A673 (cell line): ENCODE measurements around the gene AIF1.

Experiments
- CTCF ChIP-seq: fragments of 300-800, 200-600 bp; sonication (generic); conservative IDR thresholded peaks from 2 replicates; pipeline ENCODE4 v1.5.1; 2017; ENCODE audit warnings: low read depth, mild to moderate bottlenecking, antibody characterized with exemption, low read length, moderate library complexity, mixed read lengths
- EZH2 ChIP-seq: fragments of 200-600 bp; sonication (generic); IDR thresholded peaks from 2 replicates; pipeline ENCODE4 v1.6.1; 2017; ENCODE audit warnings: borderline replicate concordance, low read depth, mild to moderate bottlenecking, mixed read lengths, antibody characterized with exemption, low read length; ENCODE audit not compliant: poor library complexity, severe bottlenecking

GRCh38 chr6:31572041-31572911 lies 42.8 kb upstream of the AIF1 start, which contains the start of gene LTA:
- TF ChIP-seq CTCF (no peak), EZH2 (no peak)
